Prostate gland (tissue), 2 donors: ENCODE results near the gene DPH1. TPM values are rescaled to one million over a fixed set of nuclear protein-coding genes. Genes with fewer than 3 reads are reported as not detected.

Experiments used
- DNase-seq: peaks from one replicate; pipeline ENCODE4 v3.0.0-alpha.2; 2019; ENCODE audit warnings: low spot score
- H3K27ac ChIP-seq, 2 donors: fragments of 200-600 bp; sonication (generic); 2 replicates each; pipeline ENCODE4 v1.5.1; 2017 to 2019
- H3K27me3 ChIP-seq: fragments of 200-600 bp; sonication (generic); replicated peaks from 2 replicates; pipeline ENCODE4 v1.5.1; 2019; ENCODE audit not compliant: insufficient read depth
- H3K36me3 ChIP-seq, 2 donors: fragments of 200-600 bp; sonication (generic); 1 replicate in 1 of 2; 2 replicates in 1 of 2; pipeline versions ENCODE4 v1.5.1 to v1.8.1; 2017 to 2019
- H3K4me1 ChIP-seq: fragments of 200-600 bp; sonication (generic); replicated peaks from 2 replicates; pipeline ENCODE4 v1.5.1; 2019
- H3K4me3 ChIP-seq, 2 donors: fragments of 200-600 bp; sonication (generic); 2 replicates each; pipeline ENCODE4 v1.5.1; 2017 to 2019
- H3K9me3 ChIP-seq: fragments of 200-600 bp; sonication (generic); 2 replicates; pipeline ENCODE4 v1.5.1; 2017
- CTCF ChIP-seq, 4 experiments: fragments of 200-600 bp in 2 of 4; fragments of 450-650 bp in 2 of 4; sonication (generic) in 2 of 4; IDR thresholded peaks; 1 replicate in 3 of 4; 2 replicates in 1 of 4; pipeline ENCODE4 v1.5.1; 2016 to 2019; ENCODE audit warnings: antibody characterized with exemption in 4 of 4, mild to moderate bottlenecking in 2 of 4, moderate library complexity in 2 of 4
- POLR2A ChIP-seq: fragments of 450-650 bp; IDR thresholded peaks from one replicate; pipeline ENCODE4 v1.6.1; 2016; ENCODE audit warnings: antibody characterized with exemption, mild to moderate bottlenecking
- POLR2AphosphoS5 ChIP-seq: sonication (generic); formaldehyde crosslinking; IDR thresholded peaks from one replicate; pipeline ENCODE4 v1.6.1; 2017; ENCODE audit warnings: antibody characterized with exemption
- whole genome bisulfite sequencing: methylation state at CpG from one replicate; pipeline ENCODE4 v1.1.5; 2018; 5-methylcytosine and 5-hydroxymethylcytosine counted together
- intact Hi-C: fragments of 100-400 bp; cut with DNase I; formaldehyde crosslinking; loops from one replicate; pipeline ENCODE4 v1.14.2; 2022
- total RNA-seq, 2 donors: library from RNA; depleted of rRNA; stranded (reverse); fragments of >200 nt; gene quantifications; one replicate each; pipeline ENCODE4 v1.1.0, GENCODE V29; 2016

DPH1 gene
- total RNA-seq, 2 donors from 2014 or later, result 61.4 to 84.1 TPM

DNA sequence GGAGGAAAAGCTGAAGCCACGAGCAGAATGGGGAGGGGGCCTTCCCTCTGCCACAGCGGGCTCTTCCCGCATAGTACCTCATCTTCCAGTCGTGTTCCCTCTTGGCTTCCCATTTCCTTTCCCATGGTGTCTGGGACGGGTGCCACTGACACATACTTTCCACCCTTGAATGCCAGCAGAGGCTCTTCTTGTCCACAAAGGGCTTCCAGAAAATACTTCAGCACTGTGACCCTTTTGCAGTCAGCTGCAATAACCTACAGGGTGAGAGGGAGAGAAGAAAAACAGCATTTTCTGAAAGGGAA is 55.6 kb downstream of the DPH1 start:
- peak; percentile 12 for TF ChIP-seq POLR2AphosphoS5
- no peak for TF ChIP-seq POLR2A
- 42% methylated on average over 5 of the region's 5 CpGs for WGBS
- H3K4me3 ChIP-seq, result no peak overlapping the region
- peaks cover 4 to 7% of the 10 kb centered on the region in 2 donors for H3K36me3 ChIP-seq
- intact Hi-C loops, result no loop called here
- peak overlapping the region; percentile 69 for H3K27ac ChIP-seq
- DNase-seq, result no peak
- H3K27me3 ChIP-seq, result no peaks in the 10 kb centered on the region
- H3K4me1 ChIP-seq, result peaks cover 13% of the 10 kb centered on the region
- H3K9me3 ChIP-seq, result no peaks in the 10 kb centered on the region

- no peak for DNase-seq
- Histone ChIP-seq H3K27me3 (no peaks in the 10 kb centered on the region), H3K27ac (peak overlapping the region; percentile 49 to 69), H3K9me3 (no peaks in the 10 kb centered on the region), H3K4me1 (peaks cover 13% of the 10 kb centered on the region), H3K36me3 (peaks cover 0 to 1% of the 10 kb centered on the region in 2 donors), H3K4me3 (no peak overlapping the region)
- intact Hi-C loops, result no loop called here
- TF ChIP-seq POLR2AphosphoS5, result no peak
- TF ChIP-seq POLR2A, result no peak
- TF ChIP-seq CTCF (IDR thresholded peaks at IDR 0.05), result no peak
- WGBS, result 83% methylated on average over 3 of the region's 3 CpGs
Observed at GRCh38 chr17:2086306-2086705, 56.4 kb downstream of the DPH1 start.

DNA sequence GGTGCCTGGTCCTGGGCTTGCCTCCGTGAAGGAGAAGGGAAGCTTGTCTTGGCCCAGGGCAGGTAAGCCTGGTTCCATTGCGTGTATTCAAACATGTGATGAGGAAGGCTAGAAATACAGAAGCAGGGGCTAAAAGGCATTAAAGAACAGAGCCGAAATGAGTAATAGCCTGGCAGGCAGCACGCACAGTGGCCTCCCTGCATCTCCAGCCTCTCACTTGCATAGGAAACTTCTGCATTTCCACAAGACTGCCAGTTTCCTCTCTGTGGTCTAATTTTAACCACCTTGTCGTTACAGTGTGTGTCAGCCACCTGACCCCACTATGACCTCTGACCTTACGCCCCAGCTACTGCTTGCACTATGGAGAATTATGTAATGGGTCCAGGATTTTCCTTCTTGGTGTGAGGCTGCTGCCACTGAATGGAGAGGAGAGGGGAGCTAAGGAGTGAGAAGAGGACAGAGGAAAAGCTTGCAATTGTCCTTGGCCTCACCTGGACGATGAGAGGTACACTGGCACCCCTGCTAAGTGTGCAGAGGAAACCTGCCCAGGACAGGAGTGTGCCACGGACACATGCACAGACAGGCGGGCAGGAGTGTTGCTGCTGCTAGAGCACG is 57.8 kb downstream of the DPH1 start:
- H3K27ac ChIP-seq, result peak overlapping the region; percentile 27 to 69

GRCh38 chr17:2089021-2089422 is 59.1 kb downstream of the DPH1 start:
- no peak for DNase-seq
- no peaks in the 10 kb centered on the region for H3K36me3 ChIP-seq
- H3K4me1 ChIP-seq, result peaks cover 13% of the 10 kb centered on the region
- 61% methylated on average over 8 of the region's 8 CpGs for WGBS
- H3K27me3 ChIP-seq, result no peaks in the 10 kb centered on the region
- H3K27ac ChIP-seq, result peak overlapping the region; percentile 74 to 79
- intact Hi-C loops, result no loop called here
- H3K9me3 ChIP-seq, result no peaks in the 10 kb centered on the region
- peak overlapping the region in 1 of 2 donors; percentile 5 for H3K4me3 ChIP-seq
- TF ChIP-seq POLR2A (no peak), CTCF (IDR thresholded peaks at IDR 0.05) (no peak), POLR2AphosphoS5 (no peak)

More for the DNA sequence above, 57.8 kb downstream of the DPH1 start:
- Histone ChIP-seq H3K4me1 (peaks cover 13% of the 10 kb centered on the region), H3K36me3 (no peaks in the 10 kb centered on the region), H3K27me3 (no peaks in the 10 kb centered on the region), H3K9me3 (no peaks in the 10 kb centered on the region), H3K4me3 (no peak overlapping the region)
- 62% methylated on average over 10 of the region's 10 CpGs for WGBS
- TF ChIP-seq POLR2A, result no peak
- peak; percentile 29 for TF ChIP-seq POLR2AphosphoS5
- DNase-seq, result no peak
- intact Hi-C loops, result no loop called here

GRCh38 chr17:2090210-2090641 is 60.3 kb downstream of the DPH1 start:
- Histone ChIP-seq H3K4me3 (no peak overlapping the region), H3K27me3 (no peaks in the 10 kb centered on the region), H3K36me3 (no peaks in the 10 kb centered on the region), H3K27ac (peak overlapping the region; percentile 74 to 79), H3K9me3 (no peaks in the 10 kb centered on the region), H3K4me1 (peaks cover 15% of the 10 kb centered on the region)
- DNase-seq, result no peak
- intact Hi-C loops, result loop anchor here (5.0 kb wide), 1 partner anchor 33 kb away; the partner anchor contains the start of gene HIC1
- no peak for TF ChIP-seq CTCF (IDR thresholded peaks at IDR 0.05)
- no peak for TF ChIP-seq POLR2AphosphoS5
- no peak for TF ChIP-seq POLR2A
- WGBS, result 53% methylated on average over 9 of the region's 9 CpGs
